ENCODE data around the gene ZNF33B.

DNA sequence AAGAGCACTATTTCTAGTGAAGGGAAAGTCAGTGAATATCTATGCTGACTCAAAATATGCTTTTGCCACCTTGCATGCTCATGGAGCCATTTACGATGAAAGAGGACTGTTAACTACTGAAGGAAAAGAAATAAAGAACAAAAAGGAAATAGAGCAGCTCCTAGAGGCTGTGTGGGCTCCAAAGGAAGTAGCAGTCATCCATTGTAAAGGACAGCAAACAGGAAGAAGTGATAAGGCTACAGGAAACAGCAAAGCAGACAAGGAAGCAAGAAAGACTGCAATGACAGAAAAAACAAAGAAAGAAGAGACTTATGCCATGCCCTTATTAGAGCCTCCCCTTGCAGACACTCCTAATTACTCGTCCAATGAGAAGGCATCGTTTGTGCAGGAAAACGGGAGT, 12.0 kb upstream of the ZNF33B start:
- TF ChIP-seq, protein P1, sequence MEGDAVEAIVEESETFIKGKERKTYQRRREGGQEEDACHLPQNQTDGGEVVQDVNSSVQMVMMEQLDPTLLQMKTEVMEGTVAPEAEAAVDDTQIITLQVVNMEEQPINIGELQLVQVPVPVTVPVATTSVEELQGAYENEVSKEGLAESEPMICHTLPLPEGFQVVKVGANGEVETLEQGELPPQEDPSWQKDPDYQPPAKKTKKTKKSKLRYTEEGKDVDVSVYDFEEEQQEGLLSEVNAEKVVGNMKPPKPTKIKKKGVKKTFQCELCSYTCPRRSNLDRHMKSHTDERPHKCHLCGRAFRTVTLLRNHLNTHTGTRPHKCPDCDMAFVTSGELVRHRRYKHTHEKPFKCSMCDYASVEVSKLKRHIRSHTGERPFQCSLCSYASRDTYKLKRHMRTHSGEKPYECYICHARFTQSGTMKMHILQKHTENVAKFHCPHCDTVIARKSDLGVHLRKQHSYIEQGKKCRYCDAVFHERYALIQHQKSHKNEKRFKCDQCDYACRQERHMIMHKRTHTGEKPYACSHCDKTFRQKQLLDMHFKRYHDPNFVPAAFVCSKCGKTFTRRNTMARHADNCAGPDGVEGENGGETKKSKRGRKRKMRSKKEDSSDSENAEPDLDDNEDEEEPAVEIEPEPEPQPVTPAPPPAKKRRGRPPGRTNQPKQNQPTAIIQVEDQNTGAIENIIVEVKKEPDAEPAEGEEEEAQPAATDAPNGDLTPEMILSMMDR (IDR thresholded peaks at IDR 0.05), result no peak
- no peak for TF ChIP-seq POLR2A (IDR thresholded peaks at IDR 0.05)
